Activated T-helper 1 cell treated with anti-CD3 and anti-CD28 coated beads, Interleukin-12 subunit alpha, Interleukin-12 subunit beta, Interleukin-2, Interleukin-4 antibody, amounts not matched to agents 30 ng/mL and 10 ng/mL and 1 ng/mL, durations not matched to agents 14 hours and 24 hours and 36 hours (primary cell): ENCODE measurements around the gene CCL26. TPM values are rescaled to one million over a fixed set of nuclear protein-coding genes. Genes with fewer than 3 reads are reported as not detected.
"Not testable (repeated sequence)": the region's sequence is repeated elsewhere in the genome, so short reads cannot be mapped to it uniquely, and the experiment has no call there.

ENCODE experiments used
- DNase-seq: peaks from one replicate; pipeline ENCODE4 v3.0.0; 2021; ENCODE audit warnings: low spot score
- H3K27ac Mint-ChIP-seq: one replicate; pipeline ENCODE4 v1.8.0; 2021; ENCODE audit warnings: mild to moderate bottlenecking, mixed read lengths
- H3K27me3 Mint-ChIP-seq: one replicate; pipeline ENCODE4 v1.8.0; 2022; ENCODE audit warnings: mild to moderate bottlenecking, moderate library complexity, mixed read lengths; ENCODE audit not compliant: insufficient read depth
- H3K36me3 Mint-ChIP-seq: one replicate; pipeline ENCODE4 v1.8.0; 2021; ENCODE audit warnings: low read depth, mixed read lengths
- H3K4me1 Mint-ChIP-seq: one replicate; pipeline ENCODE4 v1.8.0; 2021; ENCODE audit warnings: low read depth, mixed read lengths
- H3K4me3 Mint-ChIP-seq: one replicate; pipeline ENCODE4 v1.8.0; 2021; ENCODE audit warnings: mild to moderate bottlenecking, moderate library complexity, mixed read lengths
- H3K9me3 Mint-ChIP-seq: one replicate; pipeline ENCODE4 v1.8.0; 2021; ENCODE audit warnings: mixed read lengths
- intact Hi-C: fragments of 100-400 bp; cut with micrococcal nuclease; formaldehyde crosslinking; loops from one replicate; pipeline ENCODE4 v1.15.1; 2024
- total RNA-seq: library from RNA; stranded (reverse); gene quantifications from 2 replicates; pipeline ENCODE4 v1.2.3, GENCODE V29; 2022

Gene CCL26
- total RNA-seq, 1 donor from 2014 or later: not detected

GRCh38 chr7:75807452-75807851 is 35.4 kb upstream of the CCL26 start:
- H3K27me3 Mint-ChIP-seq: peaks cover 2% of the 10 kb centered on the region
- H3K36me3 Mint-ChIP-seq: no peaks in the 10 kb centered on the region
- H3K4me3 Mint-ChIP-seq: no peak overlapping the region
- no peak overlapping the region for H3K27ac Mint-ChIP-seq
- H3K9me3 Mint-ChIP-seq: peaks cover 8% of the 10 kb centered on the region
- no peak for DNase-seq
- no peaks in the 10 kb centered on the region for H3K4me1 Mint-ChIP-seq
- intact Hi-C loops: no loop called here

- H3K36me3 Mint-ChIP-seq: no peaks in the 10 kb centered on the region
- no peak overlapping the region for H3K27ac Mint-ChIP-seq
- H3K4me3 Mint-ChIP-seq: no peak overlapping the region
- H3K4me1 Mint-ChIP-seq: no peaks in the 10 kb centered on the region
- intact Hi-C loops: no loop called here
- no peak for DNase-seq
- H3K27me3 Mint-ChIP-seq: peaks cover 2% of the 10 kb centered on the region
- peaks cover 8% of the 10 kb centered on the region for H3K9me3 Mint-ChIP-seq
Measured at GRCh38 chr7:75806560-75807307, 34.7 kb upstream of the CCL26 start.

DNA sequence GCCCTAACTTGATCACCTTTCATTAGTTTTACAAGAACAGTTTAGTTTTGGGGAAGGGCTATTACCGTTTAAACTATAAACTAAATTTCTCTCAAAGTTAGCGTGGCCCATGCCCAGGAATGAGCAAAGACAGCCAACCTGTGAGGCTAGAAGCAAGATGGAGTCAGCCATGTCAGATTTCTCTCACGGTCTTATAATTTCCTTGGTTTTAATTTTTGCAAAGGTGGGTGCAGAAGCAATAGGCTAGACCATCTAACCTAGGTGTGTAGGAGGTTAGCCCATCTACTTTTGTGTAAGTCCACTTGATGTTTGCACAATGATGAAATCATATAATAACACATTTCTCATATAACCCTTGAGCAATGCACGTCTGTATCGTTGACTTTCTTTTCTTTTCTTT is 32.7 kb upstream of the CCL26 start:
- intact Hi-C loops: no loop called here
- peaks cover 8% of the 10 kb centered on the region for H3K9me3 Mint-ChIP-seq
- DNase-seq: no peak
- H3K27ac Mint-ChIP-seq: no peak overlapping the region
- H3K36me3 Mint-ChIP-seq: no peaks in the 10 kb centered on the region
- H3K27me3 Mint-ChIP-seq: peaks cover 2% of the 10 kb centered on the region
- no peaks in the 10 kb centered on the region for H3K4me1 Mint-ChIP-seq
- no peak overlapping the region for H3K4me3 Mint-ChIP-seq

DNA sequence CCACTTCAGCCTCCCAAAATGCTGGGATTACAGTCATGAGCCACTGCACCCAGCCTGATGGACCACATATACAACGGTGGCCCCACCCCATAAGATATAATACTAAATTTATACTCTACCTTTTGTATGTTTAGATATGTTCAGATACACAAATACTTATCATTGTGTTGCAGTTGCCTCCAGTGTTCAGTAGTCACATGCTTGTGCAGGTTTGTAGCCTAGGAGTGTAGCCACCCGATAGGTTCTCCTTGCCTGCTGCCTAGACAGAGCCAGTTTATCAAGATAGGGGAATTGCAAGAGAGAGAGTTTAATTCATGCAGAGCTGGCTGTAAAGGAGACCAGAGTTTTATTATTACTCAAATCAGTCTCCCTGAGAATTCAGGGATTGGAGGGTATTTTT is 32.0 kb upstream of the CCL26 start:
- Mint-ChIP-seq H3K27ac (no peak overlapping the region), H3K4me1 (no peaks in the 10 kb centered on the region), H3K9me3 (peaks cover 8% of the 10 kb centered on the region), H3K27me3 (peaks cover 4% of the 10 kb centered on the region), H3K4me3 (no peak overlapping the region), H3K36me3 (no peaks in the 10 kb centered on the region)
- no peak for DNase-seq
- intact Hi-C loops: no loop called here

DNA sequence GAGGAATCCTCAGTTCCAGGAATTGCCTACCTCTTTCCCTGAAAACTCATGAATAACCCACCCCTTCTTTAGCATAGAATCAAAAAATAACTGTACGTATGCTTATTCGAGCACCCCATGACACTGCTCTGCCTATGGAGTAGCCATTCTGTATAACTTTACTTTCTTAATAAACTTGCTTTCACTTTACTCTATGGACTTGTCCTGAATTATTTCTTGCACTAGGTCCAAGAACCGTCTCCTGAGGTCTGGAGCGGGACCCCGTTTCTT is 30.5 kb upstream of the CCL26 start:
- no peaks in the 10 kb centered on the region for H3K36me3 Mint-ChIP-seq
- H3K27me3 Mint-ChIP-seq: peaks cover 9% of the 10 kb centered on the region
- no peak for DNase-seq
- no peaks in the 10 kb centered on the region for H3K4me1 Mint-ChIP-seq
- H3K4me3 Mint-ChIP-seq: no peak overlapping the region
- no peak overlapping the region for H3K27ac Mint-ChIP-seq
- H3K9me3 Mint-ChIP-seq: peaks cover 8% of the 10 kb centered on the region
- intact Hi-C loops: no loop called here

GRCh38 chr7:75798770-75799169 is 26.8 kb upstream of the CCL26 start:
- Mint-ChIP-seq H3K4me3 (no peak overlapping the region), H3K27ac (no peak overlapping the region), H3K27me3 (peaks cover 14% of the 10 kb centered on the region), H3K9me3 (no peaks in the 10 kb centered on the region), H3K4me1 (no peaks in the 10 kb centered on the region), H3K36me3 (no peaks in the 10 kb centered on the region)
- DNase-seq: no peak
- intact Hi-C loops: no loop called here

DNA sequence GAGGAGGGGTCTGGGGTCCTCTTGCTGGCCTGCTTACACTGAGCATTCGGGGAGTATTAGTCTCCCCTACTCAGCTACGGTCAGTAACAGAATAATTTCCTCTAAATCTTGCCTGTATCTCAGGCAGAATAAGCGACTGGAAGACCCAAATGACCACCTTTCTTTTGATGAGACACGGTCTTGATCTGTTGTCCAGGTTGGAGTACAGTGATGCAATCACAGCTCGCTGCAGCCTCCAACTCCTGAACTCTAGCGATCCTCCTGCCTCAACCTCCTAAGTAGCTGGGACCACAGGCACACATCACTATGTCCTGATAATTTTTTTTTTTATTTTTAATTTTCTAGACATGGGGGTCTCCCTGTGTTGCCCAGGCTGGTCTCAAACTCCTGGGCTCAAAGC is 24.4 kb upstream of the CCL26 start:
- H3K36me3 Mint-ChIP-seq: no peaks in the 10 kb centered on the region
- DNase-seq: no peak
- peaks cover 12% of the 10 kb centered on the region for H3K27me3 Mint-ChIP-seq
- no peak overlapping the region for H3K4me3 Mint-ChIP-seq
- intact Hi-C loops: no loop called here
- H3K9me3 Mint-ChIP-seq: no peaks in the 10 kb centered on the region
- H3K4me1 Mint-ChIP-seq: no peaks in the 10 kb centered on the region
- H3K27ac Mint-ChIP-seq: no peak overlapping the region

GRCh38 chr7:75795831-75796285 is 23.8 kb upstream of the CCL26 start:
- Mint-ChIP-seq H3K9me3 (no peaks in the 10 kb centered on the region), H3K27me3 (peaks cover 12% of the 10 kb centered on the region), H3K27ac (no peak overlapping the region), H3K4me1 (no peaks in the 10 kb centered on the region), H3K36me3 (no peaks in the 10 kb centered on the region), H3K4me3 (no peak overlapping the region)
- intact Hi-C loops: no loop called here
- DNase-seq: no peak

- no peak overlapping the region for H3K4me3 Mint-ChIP-seq
- intact Hi-C loops: no loop called here
- H3K27ac Mint-ChIP-seq: no peak overlapping the region
- H3K36me3 Mint-ChIP-seq: no peaks in the 10 kb centered on the region
- H3K27me3 Mint-ChIP-seq: peaks cover 11% of the 10 kb centered on the region
- DNase-seq: no peak
- no peaks in the 10 kb centered on the region for H3K9me3 Mint-ChIP-seq
- no peaks in the 10 kb centered on the region for H3K4me1 Mint-ChIP-seq
Measured at GRCh38 chr7:75793676-75794075, 21.7 kb upstream of the CCL26 start.

DNA sequence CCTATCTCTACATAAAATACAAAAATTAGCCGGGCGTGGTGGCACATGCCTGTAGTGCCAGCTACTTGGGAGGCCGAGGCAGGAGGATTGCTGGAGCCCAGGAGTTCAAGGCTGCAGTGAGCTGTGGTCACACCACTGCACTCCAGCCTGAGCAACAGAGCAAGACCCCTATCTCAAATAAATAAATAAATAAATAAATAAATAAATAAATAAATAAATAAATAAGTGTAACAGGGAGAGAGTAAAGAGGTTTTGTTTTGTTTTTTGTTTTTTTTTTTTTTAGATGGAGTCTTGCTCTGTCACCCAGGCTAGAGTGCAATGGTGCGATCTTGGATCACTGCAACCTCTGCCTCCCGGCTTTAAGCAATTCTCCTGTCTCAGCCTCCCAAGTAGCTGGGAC is 20.6 kb upstream of the CCL26 start:
- H3K9me3 Mint-ChIP-seq, H3K4me3 Mint-ChIP-seq, H3K36me3 Mint-ChIP-seq, DNase-seq, intact Hi-C loops, H3K4me1 Mint-ChIP-seq, H3K27me3 Mint-ChIP-seq, H3K27ac Mint-ChIP-seq: not testable (repeated sequence)

GRCh38 chr7:75789361-75789924 is 17.4 kb upstream of the CCL26 start:
- H3K4me3 Mint-ChIP-seq: no peak overlapping the region
- no peak overlapping the region for H3K27ac Mint-ChIP-seq
- no peaks in the 10 kb centered on the region for H3K4me1 Mint-ChIP-seq
- no peaks in the 10 kb centered on the region for H3K9me3 Mint-ChIP-seq
- H3K36me3 Mint-ChIP-seq: no peaks in the 10 kb centered on the region
- H3K27me3 Mint-ChIP-seq: peaks cover 5% of the 10 kb centered on the region
- DNase-seq: no peak
- intact Hi-C loops: no loop called here

DNA sequence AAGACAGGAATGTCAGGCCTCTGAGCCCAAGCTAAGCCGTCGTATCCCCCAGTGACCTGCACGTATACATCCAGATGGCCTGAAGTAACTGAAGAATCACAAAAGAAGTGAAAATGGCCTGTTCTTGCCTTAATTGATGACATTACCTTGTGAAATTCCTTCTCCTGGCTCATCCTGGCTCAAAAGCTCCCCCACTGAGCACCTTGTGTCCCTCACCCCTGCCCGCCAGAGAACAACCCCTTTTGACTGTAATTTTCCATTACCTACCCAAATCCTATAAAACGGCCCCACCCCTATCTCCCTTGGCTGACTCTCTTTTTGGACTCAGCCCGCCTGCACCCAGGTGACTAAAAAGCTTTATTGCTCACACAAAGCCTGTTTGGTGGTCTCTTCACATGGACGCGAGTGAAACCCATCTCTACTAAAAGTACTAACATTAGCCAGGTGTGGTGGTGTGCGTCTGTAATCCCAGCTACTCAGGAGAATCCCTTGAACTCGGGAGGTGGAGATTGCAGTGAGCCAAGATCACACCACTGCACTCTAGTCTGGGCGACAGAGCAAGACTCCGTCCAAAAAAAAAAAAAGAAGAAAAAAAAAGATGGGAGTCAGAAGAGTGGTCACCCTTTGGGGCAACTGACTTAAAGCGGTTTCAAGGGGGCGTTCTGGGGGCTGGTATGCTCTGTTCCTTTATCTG is 16.3 kb upstream of the CCL26 start:
- DNase-seq, H3K9me3 Mint-ChIP-seq, H3K36me3 Mint-ChIP-seq, H3K27ac Mint-ChIP-seq, H3K4me3 Mint-ChIP-seq, intact Hi-C loops, H3K4me1 Mint-ChIP-seq, H3K27me3 Mint-ChIP-seq: not testable (repeated sequence)

- H3K36me3 Mint-ChIP-seq, intact Hi-C loops: not testable (repeated sequence)
Measured at GRCh38 chr7:75783058-75783457, 11.0 kb upstream of the CCL26 start.

More at GRCh38 chr7:75783058-75783457, 11.0 kb upstream of the CCL26 start:
- not testable (repeated sequence) for H3K27me3 Mint-ChIP-seq, H3K4me3 Mint-ChIP-seq, H3K4me1 Mint-ChIP-seq, H3K27ac Mint-ChIP-seq, H3K9me3 Mint-ChIP-seq, DNase-seq
